OCI-LY3 (cell line): ENCODE measurements around the gene FBXO2.

Source experiments
- CTCF ChIP-seq: fragments of 200-600, 300-600 bp; sonication (generic); IDR thresholded peaks from 2 replicates; pipeline ENCODE4 v1.5.1; 2014; ENCODE audit warnings: antibody characterized with exemption, low read length, low read depth
- EZH2phosphoT487 ChIP-seq: fragments of 200-600 bp; shearing (Covaris generic); IDR thresholded peaks from 2 replicates; pipeline ENCODE4 v1.6.1; 2018; ENCODE audit warnings: antibody characterized with exemption, mixed run types, low read depth

- TF ChIP-seq CTCF: no peak
- no peak for TF ChIP-seq EZH2phosphoT487
These were observed 47.3 kb upstream of the FBXO2 start for GRCh38 chr1:11701551-11701961.
